ENCODE measurements around the gene SEC24D. TPM values are rescaled to one million over a fixed set of nuclear protein-coding genes. Genes with fewer than 3 reads are reported as not detected.

The SEC24D gene, protein sequence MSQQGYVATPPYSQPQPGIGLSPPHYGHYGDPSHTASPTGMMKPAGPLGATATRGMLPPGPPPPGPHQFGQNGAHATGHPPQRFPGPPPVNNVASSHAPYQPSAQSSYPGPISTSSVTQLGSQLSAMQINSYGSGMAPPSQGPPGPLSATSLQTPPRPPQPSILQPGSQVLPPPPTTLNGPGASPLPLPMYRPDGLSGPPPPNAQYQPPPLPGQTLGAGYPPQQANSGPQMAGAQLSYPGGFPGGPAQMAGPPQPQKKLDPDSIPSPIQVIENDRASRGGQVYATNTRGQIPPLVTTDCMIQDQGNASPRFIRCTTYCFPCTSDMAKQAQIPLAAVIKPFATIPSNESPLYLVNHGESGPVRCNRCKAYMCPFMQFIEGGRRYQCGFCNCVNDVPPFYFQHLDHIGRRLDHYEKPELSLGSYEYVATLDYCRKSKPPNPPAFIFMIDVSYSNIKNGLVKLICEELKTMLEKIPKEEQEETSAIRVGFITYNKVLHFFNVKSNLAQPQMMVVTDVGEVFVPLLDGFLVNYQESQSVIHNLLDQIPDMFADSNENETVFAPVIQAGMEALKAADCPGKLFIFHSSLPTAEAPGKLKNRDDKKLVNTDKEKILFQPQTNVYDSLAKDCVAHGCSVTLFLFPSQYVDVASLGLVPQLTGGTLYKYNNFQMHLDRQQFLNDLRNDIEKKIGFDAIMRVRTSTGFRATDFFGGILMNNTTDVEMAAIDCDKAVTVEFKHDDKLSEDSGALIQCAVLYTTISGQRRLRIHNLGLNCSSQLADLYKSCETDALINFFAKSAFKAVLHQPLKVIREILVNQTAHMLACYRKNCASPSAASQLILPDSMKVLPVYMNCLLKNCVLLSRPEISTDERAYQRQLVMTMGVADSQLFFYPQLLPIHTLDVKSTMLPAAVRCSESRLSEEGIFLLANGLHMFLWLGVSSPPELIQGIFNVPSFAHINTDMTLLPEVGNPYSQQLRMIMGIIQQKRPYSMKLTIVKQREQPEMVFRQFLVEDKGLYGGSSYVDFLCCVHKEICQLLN
- 87.4 and 91.1 TPM in 2 replicates for total RNA-seq

DNA sequence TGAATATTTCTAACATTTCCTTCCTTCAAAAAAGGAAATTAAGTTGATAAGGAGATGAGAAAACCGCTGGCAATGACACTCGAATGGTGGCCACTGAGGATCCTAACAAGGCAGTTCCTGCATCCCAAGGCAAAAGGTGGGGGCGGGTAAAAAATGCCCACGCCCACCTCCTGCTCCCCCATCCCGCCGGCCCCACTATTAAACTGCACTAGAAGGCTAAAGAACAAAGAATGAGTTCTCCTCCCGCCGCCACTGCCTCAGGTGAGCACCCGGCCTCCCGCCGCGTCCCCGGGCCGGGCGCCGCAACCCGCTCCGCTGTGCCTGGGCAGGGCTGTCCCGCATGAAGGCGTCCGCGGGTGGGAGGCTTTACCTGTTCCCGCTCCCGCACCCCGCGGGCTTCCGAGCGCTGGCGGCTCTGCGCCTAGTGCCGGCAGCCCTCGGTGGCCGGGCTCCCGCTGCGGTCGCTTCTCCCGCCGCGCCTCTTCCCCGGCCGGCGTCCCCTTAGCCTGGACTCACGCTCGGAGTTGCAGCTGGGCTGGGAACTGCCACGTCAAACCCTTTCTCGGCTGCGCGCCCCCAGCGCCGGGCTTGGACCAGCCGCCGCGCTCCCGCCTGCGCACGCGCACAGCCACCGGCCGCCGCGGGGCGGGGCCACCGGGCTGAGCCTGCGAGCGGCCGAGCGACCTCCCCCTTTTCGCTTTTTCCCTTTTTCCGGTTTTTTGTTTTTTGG is at the start of gene SEC24D:
SEC24D (minus strand) TSS at position 556 of the 730 bp plus-strand sequence. CDS start 2,430 bp downstream, outside the sequence.

DNA sequence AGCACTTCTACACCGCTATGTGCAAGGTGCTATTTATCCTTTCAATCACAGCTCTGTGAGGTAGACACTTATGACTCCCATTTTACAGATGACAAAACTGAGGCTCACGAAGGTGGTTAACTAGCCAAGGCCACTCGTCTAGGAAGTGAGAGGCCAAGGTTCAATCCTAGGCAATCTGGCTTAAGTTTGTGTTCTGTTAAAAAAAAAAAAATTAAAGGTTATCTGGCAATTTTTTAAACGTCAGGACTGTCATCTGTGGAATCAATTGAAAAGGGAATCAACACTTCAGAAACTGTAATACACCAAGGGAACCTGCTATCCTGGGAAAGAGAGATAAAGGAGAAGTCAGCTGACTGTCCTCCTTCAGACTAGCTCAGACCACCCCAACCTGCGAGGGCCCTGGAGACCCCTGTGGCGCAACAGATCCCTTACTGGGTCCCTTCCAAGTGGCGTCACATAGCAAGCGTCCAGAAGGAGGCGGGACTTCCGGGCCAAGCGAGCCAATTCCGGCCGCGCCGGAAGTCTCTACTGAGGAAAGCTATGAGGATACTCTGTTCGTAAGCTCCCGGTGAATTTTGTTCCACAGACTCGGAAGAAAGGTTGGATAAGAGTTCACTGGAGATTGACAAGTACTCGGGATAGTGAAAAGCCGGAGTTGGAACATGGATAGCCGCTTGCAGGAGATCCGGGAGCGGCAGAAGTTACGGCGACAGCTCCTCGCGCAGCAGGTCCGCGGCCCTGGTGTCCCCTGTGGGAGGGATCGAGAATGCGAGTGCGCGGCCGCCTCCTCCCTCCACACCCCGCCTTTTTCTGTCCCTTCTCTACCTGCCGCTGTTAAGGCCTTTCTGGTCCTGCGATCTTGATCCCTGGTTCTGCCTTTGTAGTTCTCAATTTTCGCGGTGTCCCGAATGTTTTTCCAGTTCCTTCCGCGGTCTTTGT is 150.8 kb downstream of the SEC24D start, which contains the start of gene METTL14:
METTL14 (plus strand) TSS at position 520 of the 939 bp plus-strand sequence; CDS start at position 663, 143 bp downstream.

Other genes with a start within 250 kb of the SEC24D start
- 20.3 and 29.7 TPM in 2 replicates for gene METTL14, start 150.7 kb downstream of the SEC24D start, total RNA-seq
- gene SYNPO2, start 52.7 kb upstream of the SEC24D start, total RNA-seq: 0.19 and 0.65 TPM in 2 replicates

Data from vein endothelial cell (primary cell).